PC-9 (cell line): ENCODE data around the gene MAGI2.

Experiments used
- EZH2 ChIP-seq: fragments of 200-600 bp; sonication (generic); IDR thresholded peaks from 2 replicates; pipeline ENCODE4 v1.8.0; 2017; ENCODE audit warnings: antibody characterized with exemption, low read depth
- TF ChIP-seq, protein P1 (sequence below): fragments of 200-600 bp; sonication (generic); conservative IDR thresholded peaks from 2 replicates; pipeline ENCODE4 v1.6.1; 2017; ENCODE audit warnings: mixed run types, antibody characterized with exemption, mild to moderate bottlenecking, moderate library complexity

DNA sequence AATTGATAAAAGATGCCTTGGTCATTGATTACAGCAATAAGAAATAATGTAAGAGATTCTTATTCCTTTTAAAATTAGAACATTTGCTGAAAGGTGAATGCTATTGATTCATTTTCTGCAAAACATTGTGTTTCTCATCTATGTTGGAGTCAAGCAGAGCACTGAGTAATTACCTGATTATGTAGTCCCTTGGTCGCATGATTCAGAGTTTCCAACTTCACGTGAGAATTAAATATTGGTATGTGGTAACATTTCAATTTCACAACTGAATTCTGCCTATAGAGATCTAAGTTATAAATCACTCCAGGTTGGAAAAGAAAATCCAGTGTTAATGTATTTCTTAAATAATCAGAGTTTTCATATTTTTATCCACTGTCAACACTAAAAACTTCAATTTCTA is 953.5 kb downstream of the MAGI2 start:
- TF ChIP-seq, protein P1, sequence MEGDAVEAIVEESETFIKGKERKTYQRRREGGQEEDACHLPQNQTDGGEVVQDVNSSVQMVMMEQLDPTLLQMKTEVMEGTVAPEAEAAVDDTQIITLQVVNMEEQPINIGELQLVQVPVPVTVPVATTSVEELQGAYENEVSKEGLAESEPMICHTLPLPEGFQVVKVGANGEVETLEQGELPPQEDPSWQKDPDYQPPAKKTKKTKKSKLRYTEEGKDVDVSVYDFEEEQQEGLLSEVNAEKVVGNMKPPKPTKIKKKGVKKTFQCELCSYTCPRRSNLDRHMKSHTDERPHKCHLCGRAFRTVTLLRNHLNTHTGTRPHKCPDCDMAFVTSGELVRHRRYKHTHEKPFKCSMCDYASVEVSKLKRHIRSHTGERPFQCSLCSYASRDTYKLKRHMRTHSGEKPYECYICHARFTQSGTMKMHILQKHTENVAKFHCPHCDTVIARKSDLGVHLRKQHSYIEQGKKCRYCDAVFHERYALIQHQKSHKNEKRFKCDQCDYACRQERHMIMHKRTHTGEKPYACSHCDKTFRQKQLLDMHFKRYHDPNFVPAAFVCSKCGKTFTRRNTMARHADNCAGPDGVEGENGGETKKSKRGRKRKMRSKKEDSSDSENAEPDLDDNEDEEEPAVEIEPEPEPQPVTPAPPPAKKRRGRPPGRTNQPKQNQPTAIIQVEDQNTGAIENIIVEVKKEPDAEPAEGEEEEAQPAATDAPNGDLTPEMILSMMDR = no peak
- TF ChIP-seq EZH2 = no peak
